ENCODE measurements around the gene DAZAP2. TPM values are rescaled to one million over a fixed set of nuclear protein-coding genes. Genes with fewer than 3 reads are reported as not detected.

The DAZAP2 gene
- total and polyA plus RNA-seq, 4 donors = 66.0 to 218 (median 135) TPM

- Histone ChIP-seq H3K27me3 (ENCODE audit: control insufficient read depth in 4 of 4, insufficient read depth in 4 of 4, low read length in 3 of 4) (no peaks in the 10 kb centered on the region), H3K36me3 (ENCODE audit: control insufficient read depth in 4 of 4, insufficient read depth in 3 of 4, low read depth in 1 of 4, low read length in 3 of 4) (no peaks in the 10 kb centered on the region), H3K27ac (ENCODE audit: low read depth in 1 of 2, low read length in 2 of 2) (no peak overlapping the region), H3K4me1 (ENCODE audit: control insufficient read depth in 4 of 4, insufficient read depth in 4 of 4, low read length in 3 of 4) (peaks cover 0 to 14% (median 6%) of the 10 kb centered on the region in 4 donors), H3K9me3 (ENCODE audit: control insufficient read depth in 4 of 4, low read length in 3 of 4) (no peaks in the 10 kb centered on the region), H3K4me3 (ENCODE audit: low read depth in 1 of 3, low read length in 3 of 3) (peak overlapping the region in 2 of 3 donors; percentile 65 to 98), H3K9ac (ENCODE audit: low read depth in 1 of 2, low read length in 2 of 2) (peak overlapping the region in 1 of 2 donors; percentile 56)
- 57% methylated on average over 7 of the region's 7 CpGs for whole genome bisulfite sequencing
- no peak for DNase-seq (ENCODE audit: low spot score)
- TF ChIP-seq RXRA (IDR thresholded peaks at IDR 0.05) = no peak
These were observed 22.0 kb upstream of the DAZAP2 start for GRCh38 chr12:51216642-51217041.

- TF ChIP-seq RAD21 (IDR thresholded peaks at IDR 0.05) = peak in 1 of 2 donors; percentile 7
- TF ChIP-seq, protein P1, sequence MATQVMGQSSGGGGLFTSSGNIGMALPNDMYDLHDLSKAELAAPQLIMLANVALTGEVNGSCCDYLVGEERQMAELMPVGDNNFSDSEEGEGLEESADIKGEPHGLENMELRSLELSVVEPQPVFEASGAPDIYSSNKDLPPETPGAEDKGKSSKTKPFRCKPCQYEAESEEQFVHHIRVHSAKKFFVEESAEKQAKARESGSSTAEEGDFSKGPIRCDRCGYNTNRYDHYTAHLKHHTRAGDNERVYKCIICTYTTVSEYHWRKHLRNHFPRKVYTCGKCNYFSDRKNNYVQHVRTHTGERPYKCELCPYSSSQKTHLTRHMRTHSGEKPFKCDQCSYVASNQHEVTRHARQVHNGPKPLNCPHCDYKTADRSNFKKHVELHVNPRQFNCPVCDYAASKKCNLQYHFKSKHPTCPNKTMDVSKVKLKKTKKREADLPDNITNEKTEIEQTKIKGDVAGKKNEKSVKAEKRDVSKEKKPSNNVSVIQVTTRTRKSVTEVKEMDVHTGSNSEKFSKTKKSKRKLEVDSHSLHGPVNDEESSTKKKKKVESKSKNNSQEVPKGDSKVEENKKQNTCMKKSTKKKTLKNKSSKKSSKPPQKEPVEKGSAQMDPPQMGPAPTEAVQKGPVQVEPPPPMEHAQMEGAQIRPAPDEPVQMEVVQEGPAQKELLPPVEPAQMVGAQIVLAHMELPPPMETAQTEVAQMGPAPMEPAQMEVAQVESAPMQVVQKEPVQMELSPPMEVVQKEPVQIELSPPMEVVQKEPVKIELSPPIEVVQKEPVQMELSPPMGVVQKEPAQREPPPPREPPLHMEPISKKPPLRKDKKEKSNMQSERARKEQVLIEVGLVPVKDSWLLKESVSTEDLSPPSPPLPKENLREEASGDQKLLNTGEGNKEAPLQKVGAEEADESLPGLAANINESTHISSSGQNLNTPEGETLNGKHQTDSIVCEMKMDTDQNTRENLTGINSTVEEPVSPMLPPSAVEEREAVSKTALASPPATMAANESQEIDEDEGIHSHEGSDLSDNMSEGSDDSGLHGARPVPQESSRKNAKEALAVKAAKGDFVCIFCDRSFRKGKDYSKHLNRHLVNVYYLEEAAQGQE (IDR thresholded peaks at IDR 0.05) = no peak
- no peak for TF ChIP-seq ATF3 (IDR thresholded peaks at IDR 0.05)
- no peak for TF ChIP-seq RXRA (IDR thresholded peaks at IDR 0.05)
- TF ChIP-seq, protein P2, sequence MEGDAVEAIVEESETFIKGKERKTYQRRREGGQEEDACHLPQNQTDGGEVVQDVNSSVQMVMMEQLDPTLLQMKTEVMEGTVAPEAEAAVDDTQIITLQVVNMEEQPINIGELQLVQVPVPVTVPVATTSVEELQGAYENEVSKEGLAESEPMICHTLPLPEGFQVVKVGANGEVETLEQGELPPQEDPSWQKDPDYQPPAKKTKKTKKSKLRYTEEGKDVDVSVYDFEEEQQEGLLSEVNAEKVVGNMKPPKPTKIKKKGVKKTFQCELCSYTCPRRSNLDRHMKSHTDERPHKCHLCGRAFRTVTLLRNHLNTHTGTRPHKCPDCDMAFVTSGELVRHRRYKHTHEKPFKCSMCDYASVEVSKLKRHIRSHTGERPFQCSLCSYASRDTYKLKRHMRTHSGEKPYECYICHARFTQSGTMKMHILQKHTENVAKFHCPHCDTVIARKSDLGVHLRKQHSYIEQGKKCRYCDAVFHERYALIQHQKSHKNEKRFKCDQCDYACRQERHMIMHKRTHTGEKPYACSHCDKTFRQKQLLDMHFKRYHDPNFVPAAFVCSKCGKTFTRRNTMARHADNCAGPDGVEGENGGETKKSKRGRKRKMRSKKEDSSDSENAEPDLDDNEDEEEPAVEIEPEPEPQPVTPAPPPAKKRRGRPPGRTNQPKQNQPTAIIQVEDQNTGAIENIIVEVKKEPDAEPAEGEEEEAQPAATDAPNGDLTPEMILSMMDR (IDR thresholded peaks at IDR 0.05; ENCODE audit: low read depth, low read length, missing input control) = peak; percentile 5
- no peak for TF ChIP-seq SP1 (IDR thresholded peaks at IDR 0.05)
- no peak for TF ChIP-seq HNF4G (IDR thresholded peaks at IDR 0.05)
- no peak for TF ChIP-seq FOXA2 (IDR thresholded peaks at IDR 0.05)
- no peak for TF ChIP-seq HNF4A (conservative IDR thresholded peaks at IDR 0.05)
- TF ChIP-seq, protein P3, sequence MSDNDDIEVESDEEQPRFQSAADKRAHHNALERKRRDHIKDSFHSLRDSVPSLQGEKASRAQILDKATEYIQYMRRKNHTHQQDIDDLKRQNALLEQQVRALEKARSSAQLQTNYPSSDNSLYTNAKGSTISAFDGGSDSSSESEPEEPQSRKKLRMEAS (IDR thresholded peaks at IDR 0.05) = no peak
- no peak for TF ChIP-seq EGR1 (IDR thresholded peaks at IDR 0.05; ENCODE audit: low read depth in 2 of 2)
- no peak for TF ChIP-seq GABPA (IDR thresholded peaks at IDR 0.05 in 1 of 2, conservative IDR thresholded peaks at IDR 0.05 in 1 of 2)
- no peak for TF ChIP-seq FOXA1 (IDR thresholded peaks at IDR 0.05)
- no peak for TF ChIP-seq NR2F2 (IDR thresholded peaks at IDR 0.05)
- TF ChIP-seq ZBTB33 (IDR thresholded peaks at IDR 0.05) = no peak
- peak overlapping the region; percentile 59 to 98 (median 90) for H3K4me3 ChIP-seq (ENCODE audit: low read depth in 1 of 3, low read length in 3 of 3)
- peak overlapping the region; percentile 16 to 64 for H3K9ac ChIP-seq (ENCODE audit: low read depth in 1 of 2, low read length in 2 of 2)
- peak overlapping the region; percentile 76 to 79 for H3K27ac ChIP-seq (ENCODE audit: low read depth in 1 of 2, low read length in 2 of 2)
- no peaks in the 10 kb centered on the region for H3K9me3 ChIP-seq (ENCODE audit: control insufficient read depth in 4 of 4, low read length in 3 of 4)
- H3K36me3 ChIP-seq (ENCODE audit: control insufficient read depth in 4 of 4, insufficient read depth in 3 of 4, low read depth in 1 of 4, low read length in 3 of 4) = no peaks in the 10 kb centered on the region
- DNase-seq (ENCODE audit: low spot score) = peak; percentile 61
- H3K27me3 ChIP-seq (ENCODE audit: control insufficient read depth in 4 of 4, insufficient read depth in 4 of 4, low read length in 3 of 4) = no peaks in the 10 kb centered on the region
- 1% methylated on average over 81 of the region's 81 CpGs for WGBS
- H3K4me1 ChIP-seq (ENCODE audit: control insufficient read depth in 4 of 4, insufficient read depth in 4 of 4, low read length in 3 of 4) = peaks cover 0 to 14% (median 6%) of the 10 kb centered on the region in 4 donors
These were observed 21.3 kb upstream of the DAZAP2 start for GRCh38 chr12:51217133-51217967.
